Measurements from ENCODE around the gene FAM228B.
"Not testable (repeated sequence)": the region's sequence is repeated elsewhere in the genome, so short reads cannot be mapped to it uniquely, and the experiment has no call there.

Gene FAM228B

GRCh38 chr2:24102677-24103076, 20.6 kb upstream of the FAM228B start:
- no peak for DNase-seq (ENCODE audit: low read depth in 2 of 2)

GRCh38 chr2:24104110-24104650, 19.1 kb upstream of the FAM228B start:
- no peak for DNase-seq (ENCODE audit: low read depth in 2 of 2)

- no peak for DNase-seq (ENCODE audit: low read depth in 2 of 2)
These were observed 18.4 kb upstream of the FAM228B start for GRCh38 chr2:24104906-24105305.

- DNase-seq (ENCODE audit: low read depth in 2 of 2), result no peak
These were observed 17.5 kb upstream of the FAM228B start for GRCh38 chr2:24105816-24106215.

- no peak for DNase-seq (ENCODE audit: low read depth in 2 of 2)
These were observed 16.5 kb upstream of the FAM228B start for GRCh38 chr2:24106786-24107185.

GRCh38 chr2:24107336-24107735, 15.9 kb upstream of the FAM228B start:
- DNase-seq (ENCODE audit: low read depth in 2 of 2), result no peak

- not testable (repeated sequence) for DNase-seq (ENCODE audit: low read depth in 2 of 2)
These were observed 13.8 kb upstream of the FAM228B start for GRCh38 chr2:24109431-24109830.

- no peak for DNase-seq (ENCODE audit: low read depth in 2 of 2)
These were observed 12.5 kb upstream of the FAM228B start for GRCh38 chr2:24110660-24111303.

GRCh38 chr2:24111407-24111901, 11.8 kb upstream of the FAM228B start:
- no peak for DNase-seq (ENCODE audit: low read depth in 2 of 2)

GRCh38 chr2:24115057-24115456, 8.2 kb upstream of the FAM228B start:
- DNase-seq (ENCODE audit: low read depth in 2 of 2), result no peak

- DNase-seq (ENCODE audit: low read depth in 2 of 2), result no peak
These were observed 5.4 kb upstream of the FAM228B start for GRCh38 chr2:24117902-24118301.

GRCh38 chr2:24121066-24121465, 2.2 kb upstream of the FAM228B start:
- no peak for DNase-seq (ENCODE audit: low read depth in 2 of 2)

GRCh38 chr2:24121469-24121868, 1.8 kb upstream of the FAM228B start:
- no peak for DNase-seq (ENCODE audit: low read depth in 2 of 2)

- no peak for DNase-seq (ENCODE audit: low read depth in 2 of 2)
These were observed 689 bp upstream of the FAM228B start for GRCh38 chr2:24122366-24123194.

GRCh38 chr2:24123922-24124580, 782 bp downstream of the FAM228B start:
- no peak for DNase-seq (ENCODE audit: low read depth in 2 of 2)

- DNase-seq (ENCODE audit: low read depth in 2 of 2), result no peak
These were observed 2.7 kb downstream of the FAM228B start for GRCh38 chr2:24125956-24126355.

GRCh38 chr2:24132543-24132942, 9.3 kb downstream of the FAM228B start:
- DNase-seq (ENCODE audit: low read depth in 2 of 2), result no peak

- not testable (repeated sequence) for DNase-seq (ENCODE audit: low read depth in 2 of 2)
These were observed 17.0 kb downstream of the FAM228B start for GRCh38 chr2:24140305-24140704.

- no peak for DNase-seq (ENCODE audit: low read depth in 2 of 2)
These were observed 24.1 kb downstream of the FAM228B start for GRCh38 chr2:24147364-24147763.

GRCh38 chr2:24152413-24153197, 29.3 kb downstream of the FAM228B start:
- DNase-seq (ENCODE audit: low read depth in 2 of 2), result no peak

- DNase-seq (ENCODE audit: low read depth in 2 of 2), result no peak
These were observed 30.2 kb downstream of the FAM228B start for GRCh38 chr2:24153478-24153877.

All from stimulated activated CD8-positive, alpha-beta memory T cell treated with anti-CD3 and anti-CD28 coated beads, Interleukin-15, amount 100 ng/mL, for 4 hours (primary cell).